GM18517 (cell line): ENCODE results near the gene HLA-B.
"Not testable (repeated sequence)": the region's sequence is repeated elsewhere in the genome, so short reads cannot be mapped to it uniquely, and the experiment has no call there.

Experiments used
- ATAC-seq: cut with Tn5 transposase; IDR thresholded peaks from one replicate; pipeline ENCODE4 v1.9.1; 2021; ENCODE audit warnings: mild to moderate bottlenecking, moderate library complexity; ENCODE audit not compliant: unreplicated experiment

Gene HLA-B

DNA sequence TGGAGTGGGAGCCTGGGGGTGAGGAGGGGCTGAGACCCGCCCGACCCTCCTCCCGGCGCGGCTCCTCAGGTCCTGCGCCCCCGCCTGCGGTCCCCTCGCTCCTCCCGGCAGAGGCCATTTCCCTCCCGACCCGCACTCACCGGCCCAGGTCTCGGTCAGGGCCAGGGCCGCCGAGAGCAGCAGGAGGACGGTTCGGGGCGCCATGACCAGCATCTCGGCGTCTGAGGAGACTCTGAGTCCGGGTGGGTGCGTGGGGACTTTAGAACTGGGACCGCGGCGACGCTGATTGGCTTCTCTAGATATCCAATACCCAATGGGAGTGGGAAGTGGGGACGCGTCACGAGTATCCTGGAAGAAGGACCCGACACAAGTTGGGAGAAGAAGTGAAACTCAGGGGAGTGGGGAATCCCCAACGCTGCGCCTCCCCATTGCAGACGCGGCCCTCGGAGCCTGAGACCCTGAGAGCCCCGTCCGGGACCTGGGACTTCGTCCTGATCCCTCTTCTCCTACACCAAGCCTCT lies at the start of gene HLA-B:
TSS of gene HLA-B (minus strand) at position 234 of the 521 bp plus-strand sequence. CDS start at position 213, 21 bp downstream.
- peak; percentile 80 for ATAC-seq

DNA sequence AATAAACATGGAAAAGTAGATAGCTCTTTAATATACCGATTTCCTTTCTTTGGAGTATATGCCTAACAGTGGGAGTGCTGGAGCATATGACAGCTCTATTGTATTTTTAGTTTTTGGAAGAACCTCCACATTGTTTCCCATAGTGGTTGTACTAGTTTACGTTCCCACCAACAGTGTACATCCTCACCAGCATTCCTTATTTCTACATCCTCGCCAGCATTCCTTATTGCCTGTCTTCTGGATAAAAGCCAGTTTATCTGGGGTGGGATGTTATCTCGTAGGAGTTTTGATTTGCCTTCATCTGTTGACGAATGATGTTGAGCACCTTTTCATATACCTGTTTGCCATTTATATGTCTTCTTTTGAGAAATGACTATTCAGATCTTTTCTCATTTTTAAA lies 49.0 kb upstream of the HLA-B start:
- ATAC-seq = no peak

DNA sequence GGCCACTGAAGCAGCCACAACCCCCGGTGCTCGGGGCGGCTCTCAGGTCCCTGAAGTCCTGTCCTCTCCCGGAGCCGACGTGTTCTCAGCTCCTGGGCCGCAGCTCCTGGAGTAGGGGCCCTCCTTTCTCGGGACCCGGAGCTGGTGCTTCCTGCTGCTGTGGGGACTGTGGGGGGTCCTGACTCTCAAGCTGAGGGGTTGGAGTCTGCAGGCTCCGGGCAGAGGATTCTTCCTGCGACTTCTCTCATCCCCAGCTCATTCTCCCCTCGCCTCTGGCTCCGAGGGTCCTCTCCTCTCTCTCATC lies 47.0 kb upstream of the HLA-B start:
- not testable (repeated sequence) for ATAC-seq

DNA sequence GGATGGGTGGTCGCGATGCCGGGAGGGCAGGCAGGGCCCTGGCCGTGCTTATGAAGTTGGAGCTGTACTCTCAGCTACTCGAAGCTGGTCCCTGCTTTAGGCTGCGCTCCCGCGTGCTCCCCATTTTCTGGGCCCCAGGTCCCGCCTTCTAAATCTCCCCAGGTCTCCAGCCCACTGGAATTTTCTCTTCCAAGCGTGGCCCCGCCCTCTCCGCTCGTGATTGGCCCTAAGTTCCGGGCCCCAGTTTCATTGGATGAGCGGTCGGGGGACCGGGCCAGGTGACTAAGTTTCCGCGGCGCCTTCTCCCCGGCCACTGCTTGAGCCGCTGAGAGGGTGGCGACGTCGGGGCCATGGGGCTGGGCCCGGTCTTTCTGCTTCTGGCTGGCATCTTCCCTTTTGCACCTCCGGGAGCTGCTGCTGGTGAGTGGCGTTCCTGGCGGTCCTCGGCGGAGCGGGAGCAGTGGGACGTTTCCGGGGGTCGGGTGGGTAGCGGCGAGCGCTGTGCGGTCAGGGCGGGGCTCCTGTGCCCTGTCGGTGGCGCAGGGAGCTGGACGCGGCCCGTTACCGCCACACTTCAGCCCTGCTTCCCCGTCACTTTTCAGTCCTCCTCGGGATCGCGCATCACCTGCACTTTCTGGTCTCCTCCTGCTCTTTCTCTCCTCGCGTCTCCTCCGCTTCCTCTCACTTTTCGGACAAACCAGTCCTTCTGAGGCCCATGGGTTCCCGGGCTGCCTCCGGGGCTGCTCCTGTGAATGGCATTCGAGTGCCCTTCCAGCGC lies 46.5 kb upstream of the HLA-B start, which contains the start of gene MICA:
TSS of gene MICA (plus strand) at position 313 of the 778 bp plus-strand sequence. CDS start at position 351, 38 bp downstream.
- no peak for ATAC-seq

DNA sequence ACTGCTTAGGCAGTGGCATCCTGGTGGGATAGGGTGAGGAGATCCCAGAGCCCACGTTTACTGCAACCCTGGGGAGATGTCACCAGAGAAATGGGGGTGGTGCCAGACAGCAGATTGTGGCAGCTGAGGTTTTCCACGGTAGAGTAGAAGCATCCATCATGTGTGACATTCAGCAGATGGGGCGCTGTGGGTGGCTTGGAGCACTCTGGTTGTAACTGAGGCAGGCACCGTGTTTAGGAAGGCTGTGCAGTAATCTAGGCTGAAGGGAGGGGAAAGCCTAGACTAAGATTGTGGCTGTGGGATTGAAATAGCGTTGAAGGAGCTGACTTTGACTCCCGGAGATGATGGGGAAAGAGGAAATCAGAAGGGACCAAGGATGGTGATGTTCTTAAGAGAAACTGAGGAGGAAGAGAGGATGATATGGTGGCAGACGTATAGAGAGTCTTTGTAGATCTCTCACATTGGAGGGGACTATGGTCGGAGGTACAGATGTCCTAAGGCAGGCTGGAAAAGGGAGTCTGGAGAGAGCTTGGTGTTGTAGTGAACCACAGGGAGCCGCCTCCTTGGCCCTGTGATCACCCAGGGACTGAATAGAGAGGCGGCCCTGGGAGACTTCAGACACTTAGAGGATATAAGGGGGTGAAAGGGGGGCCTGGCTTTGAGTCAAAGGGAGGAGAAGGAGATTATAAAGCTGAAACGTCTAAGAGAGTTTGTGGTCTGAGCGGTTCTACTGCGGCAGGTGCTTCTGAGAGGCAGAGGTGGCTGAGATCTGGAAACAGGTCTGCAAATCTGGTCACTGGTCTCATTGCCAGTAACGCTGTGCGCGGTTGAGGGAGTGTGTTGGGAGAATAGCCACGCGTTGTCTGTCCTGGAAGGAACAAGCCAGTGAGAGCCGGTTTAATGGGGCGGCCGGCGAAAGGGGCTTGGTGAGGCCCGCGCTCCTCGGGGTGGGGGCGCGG lies 45.6 kb upstream of the HLA-B start:
- no peak for ATAC-seq

DNA sequence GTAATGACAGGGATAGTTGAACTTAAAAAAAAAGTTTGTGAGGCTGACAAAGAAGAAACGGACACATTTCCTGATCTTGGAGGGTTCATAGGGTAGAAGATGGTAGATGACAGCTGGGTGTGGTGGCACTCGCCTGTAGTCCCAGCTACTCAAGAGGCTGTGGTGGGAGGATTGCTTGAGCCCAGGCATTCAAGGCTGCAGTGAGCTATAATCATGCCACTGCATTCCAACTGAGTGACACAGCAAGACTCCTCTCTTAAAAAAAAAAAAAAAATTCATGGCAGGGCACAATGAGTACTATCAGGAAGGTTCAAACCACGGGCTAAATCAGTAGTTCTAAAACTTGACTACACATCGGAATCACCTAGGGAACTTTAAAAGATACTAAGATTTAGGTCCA lies 44.4 kb upstream of the HLA-B start:
- ATAC-seq = no peak

DNA sequence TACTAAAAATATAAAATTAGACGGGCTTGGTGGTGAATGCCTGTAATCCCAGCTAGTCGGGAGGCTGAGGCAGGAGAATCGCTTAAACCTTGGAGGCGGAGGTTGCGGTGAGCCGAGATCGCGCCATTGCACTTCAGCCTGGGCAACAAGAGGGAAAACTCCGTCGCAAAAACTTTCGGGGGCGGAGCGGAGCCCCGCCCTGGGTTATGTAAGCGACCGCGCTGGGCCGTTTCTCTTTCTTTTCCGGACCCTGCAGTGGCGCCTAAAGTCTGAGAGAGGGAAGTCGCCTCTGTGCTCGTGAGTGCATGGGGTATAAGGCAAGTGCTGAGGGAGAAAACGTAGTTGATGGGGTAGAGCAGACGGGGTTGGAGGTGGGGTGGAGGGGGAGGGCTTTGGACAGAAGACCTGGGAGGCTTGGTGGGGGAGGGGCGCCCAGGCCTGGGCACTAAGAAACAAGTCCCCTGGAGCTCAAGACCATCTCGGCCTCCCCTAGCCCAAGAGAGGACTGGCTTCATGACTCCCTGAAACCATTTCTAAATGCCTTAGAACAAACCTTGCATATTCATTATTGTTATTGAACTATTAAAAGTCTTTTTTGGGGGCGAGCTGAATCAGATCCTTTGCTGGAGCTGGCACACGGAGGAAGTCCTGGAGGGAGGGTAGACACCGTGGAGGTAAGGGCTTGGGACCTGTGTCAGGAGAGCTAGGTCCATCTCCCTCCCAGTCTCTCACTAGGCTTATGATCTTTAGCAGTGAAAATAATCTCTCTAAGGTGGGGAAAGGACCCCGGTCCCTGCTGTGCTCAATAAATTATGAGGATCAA lies 43.7 kb upstream of the HLA-B start:
- ATAC-seq = no peak

DNA sequence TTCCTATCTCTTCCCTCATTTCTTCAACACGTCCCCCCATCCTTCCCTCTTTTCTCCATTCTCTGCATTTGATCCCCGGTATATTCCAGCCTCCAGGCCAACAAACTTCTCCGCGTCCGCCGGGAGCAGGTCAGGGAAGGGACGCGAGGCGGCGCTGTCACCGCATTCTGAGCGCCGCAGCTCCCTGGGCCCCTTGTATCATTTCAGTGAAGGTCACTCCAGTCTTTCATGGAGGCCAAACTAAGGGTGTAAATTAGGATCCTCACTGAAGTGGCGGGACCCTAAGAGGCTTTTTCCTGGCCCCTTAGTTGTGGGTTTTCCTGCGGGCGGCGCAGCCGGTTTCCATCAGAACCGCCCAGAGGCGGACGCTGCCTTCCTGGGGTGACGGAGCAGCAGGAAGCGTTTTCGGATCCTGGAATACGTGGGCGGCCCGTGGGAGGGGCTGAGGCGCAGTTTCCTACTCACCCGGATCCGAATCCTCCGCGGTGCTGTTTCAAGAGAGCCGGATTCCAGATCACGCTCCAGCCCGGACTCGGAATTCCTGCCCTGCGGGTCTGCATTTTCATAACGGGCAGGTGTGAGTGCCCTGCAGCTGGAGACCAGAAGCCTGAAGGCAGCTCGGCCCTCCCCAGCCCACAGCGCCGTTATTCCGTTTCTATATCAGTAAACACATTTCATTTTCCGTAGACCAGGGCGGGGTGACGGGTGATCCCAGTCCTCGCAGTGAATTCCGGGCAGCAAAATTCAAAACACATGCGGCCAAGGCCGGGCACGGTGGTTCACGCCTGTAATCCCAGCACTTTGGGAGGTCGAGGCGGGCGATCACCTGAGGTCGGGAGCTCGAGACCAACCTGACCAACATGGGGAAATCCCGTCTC lies 42.8 kb upstream of the HLA-B start:
- ATAC-seq = no peak

DNA sequence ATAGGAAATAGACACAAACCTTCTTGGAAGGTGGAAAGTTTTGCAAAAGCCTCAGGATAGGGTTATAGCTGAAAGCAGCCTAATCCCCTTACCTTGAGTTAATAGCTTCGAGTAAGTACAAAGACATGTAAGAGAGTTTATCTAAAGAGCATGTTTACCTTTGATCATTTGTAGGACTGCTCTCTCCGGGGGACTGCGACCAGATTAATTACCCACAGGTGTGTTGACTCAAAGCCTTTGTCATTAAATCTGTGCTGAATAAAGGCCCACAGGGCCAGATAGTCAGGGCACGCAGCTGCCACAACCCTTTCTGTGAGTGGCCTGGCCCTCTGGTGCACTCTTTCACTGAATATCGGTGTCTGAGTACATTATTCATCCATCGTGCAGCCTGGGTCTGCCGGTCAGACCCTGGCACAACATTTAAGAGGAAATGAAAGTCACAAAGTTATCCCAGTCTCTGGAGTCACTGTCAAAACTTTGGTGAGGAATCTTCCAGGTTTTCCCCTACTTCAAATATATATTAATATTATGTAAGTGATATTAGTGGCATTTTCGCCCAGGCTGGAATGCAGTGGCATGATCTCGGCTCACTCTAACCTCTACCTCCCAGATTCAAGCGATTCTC lies 41.0 kb upstream of the HLA-B start:
- ATAC-seq = no peak

DNA sequence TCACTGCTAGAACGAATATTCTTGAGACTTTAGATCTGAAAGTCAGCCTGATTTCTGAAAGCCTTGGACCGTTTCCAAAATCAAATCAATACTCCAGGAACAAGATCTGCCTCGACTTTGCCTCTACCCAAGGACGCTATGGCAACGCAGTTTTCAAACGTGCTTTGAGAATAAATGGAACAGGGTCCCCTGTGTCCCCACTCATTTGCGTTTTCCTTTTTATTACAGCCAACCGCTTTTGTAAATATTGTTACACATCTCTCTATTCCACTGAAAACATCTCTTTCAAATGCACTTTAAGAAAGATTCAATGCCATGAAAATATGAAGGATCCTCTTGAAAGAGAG lies 40.1 kb upstream of the HLA-B start:
- not testable (repeated sequence) for ATAC-seq

DNA sequence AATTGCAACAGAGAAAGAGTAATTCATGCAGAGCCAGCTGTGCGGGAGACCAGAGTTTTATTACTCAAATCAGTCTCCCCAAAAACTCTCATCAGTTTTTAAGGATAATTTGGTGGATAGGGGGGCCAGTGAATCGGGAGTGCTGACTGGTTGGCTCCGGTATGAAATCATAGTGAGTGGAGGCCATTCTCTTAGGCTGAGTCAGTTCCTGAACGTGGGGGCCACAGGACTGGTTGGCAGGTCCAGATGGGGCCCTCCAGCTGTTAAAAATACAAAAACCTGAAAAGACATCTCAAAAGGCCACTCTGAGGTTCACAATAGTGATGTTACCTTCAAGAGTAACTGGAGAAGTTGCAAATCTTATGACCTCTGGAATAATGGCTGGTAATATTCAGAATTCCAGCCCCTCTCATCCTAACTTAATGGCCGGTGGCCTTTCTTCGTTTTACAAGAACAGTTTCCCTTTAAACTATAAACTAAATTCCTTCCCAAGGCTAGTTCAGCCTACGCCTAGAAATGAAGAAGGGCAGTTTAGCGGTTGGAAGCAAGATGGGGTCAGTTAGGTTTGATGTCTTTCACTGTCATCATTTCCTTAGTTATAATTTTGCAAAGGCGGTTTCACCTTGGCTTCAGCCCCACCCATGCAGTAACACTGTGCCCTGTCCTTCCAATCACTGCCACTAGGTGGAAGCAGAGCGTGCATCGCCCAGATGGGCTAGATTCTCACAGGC lies 39.6 kb upstream of the HLA-B start:
- no peak for ATAC-seq

DNA sequence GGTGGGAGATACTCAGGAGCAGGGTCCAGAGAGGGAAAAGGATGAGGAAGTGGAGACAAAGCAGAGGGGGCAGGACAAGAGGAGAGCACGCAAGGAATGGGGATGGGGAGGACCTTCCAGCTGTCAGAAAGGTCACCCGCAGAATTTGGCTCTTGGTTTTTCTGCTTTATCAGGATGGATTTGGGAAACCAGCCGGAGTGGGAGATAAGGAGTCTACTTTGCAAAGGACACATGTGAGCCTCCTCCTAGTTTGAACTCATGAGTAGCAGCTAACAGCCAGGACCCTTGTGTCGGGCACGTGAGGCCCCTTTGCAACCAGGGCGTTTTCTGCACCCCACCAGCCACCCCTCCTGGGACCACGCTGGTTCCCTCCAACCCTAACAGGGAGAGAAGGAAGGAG lies 38.9 kb upstream of the HLA-B start:
- no peak for ATAC-seq

DNA sequence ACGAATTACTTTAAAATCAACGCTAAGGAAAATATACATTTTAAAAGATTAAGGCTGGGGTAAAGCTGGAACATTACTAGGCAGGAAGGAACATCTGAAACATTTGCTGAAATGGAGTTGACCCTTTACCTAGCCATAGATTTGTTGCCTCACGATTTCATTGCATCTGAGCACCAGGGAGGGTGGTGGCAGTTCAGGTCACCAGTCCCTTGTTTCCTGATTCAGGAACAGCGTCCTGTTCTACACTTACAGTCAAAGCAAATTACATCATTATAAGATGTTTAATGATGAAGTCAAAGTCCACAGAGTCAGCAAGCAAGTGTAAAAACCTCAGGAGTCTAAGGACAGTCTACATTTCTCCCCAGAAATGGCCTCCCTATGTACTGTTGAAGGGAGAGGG lies 37.4 kb upstream of the HLA-B start:
- ATAC-seq = no peak

DNA sequence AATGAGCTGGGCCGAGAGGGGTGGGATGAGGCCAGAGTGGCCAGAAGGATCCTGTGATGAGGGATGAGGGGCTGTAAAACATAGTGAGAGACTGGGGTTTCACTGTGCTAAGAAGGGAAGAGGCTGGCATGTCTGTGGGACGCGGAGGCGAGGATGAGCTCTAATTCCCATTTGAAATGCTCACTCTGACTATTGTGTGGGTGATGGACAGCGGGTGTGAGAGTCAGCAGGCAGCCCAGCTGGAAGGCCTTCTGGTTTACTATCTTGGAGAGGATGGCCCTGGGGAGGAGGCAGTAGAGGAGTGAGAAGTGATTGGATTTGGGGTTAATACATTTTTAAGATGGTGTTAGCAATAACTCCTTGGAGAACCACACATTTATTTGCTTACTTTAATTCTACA lies 37.0 kb upstream of the HLA-B start:
- no peak for ATAC-seq

DNA sequence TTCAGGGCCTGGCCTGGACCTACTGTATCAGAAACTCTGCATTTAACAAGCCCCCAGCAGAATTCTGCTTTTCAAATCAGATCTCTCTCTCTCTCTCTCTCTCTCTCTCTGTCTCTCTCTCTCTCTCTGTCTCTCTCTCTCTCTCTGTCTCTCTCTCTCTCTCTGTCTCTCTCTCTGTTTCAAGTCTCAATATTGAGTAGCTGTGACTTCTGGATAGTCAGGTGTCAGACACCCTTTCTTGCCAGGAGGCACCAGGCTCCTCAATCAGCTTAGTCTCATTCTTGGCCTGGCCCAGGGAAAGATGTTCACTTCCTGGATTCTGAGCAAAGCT lies 32.8 kb upstream of the HLA-B start:
- not testable (repeated sequence) for ATAC-seq

DNA sequence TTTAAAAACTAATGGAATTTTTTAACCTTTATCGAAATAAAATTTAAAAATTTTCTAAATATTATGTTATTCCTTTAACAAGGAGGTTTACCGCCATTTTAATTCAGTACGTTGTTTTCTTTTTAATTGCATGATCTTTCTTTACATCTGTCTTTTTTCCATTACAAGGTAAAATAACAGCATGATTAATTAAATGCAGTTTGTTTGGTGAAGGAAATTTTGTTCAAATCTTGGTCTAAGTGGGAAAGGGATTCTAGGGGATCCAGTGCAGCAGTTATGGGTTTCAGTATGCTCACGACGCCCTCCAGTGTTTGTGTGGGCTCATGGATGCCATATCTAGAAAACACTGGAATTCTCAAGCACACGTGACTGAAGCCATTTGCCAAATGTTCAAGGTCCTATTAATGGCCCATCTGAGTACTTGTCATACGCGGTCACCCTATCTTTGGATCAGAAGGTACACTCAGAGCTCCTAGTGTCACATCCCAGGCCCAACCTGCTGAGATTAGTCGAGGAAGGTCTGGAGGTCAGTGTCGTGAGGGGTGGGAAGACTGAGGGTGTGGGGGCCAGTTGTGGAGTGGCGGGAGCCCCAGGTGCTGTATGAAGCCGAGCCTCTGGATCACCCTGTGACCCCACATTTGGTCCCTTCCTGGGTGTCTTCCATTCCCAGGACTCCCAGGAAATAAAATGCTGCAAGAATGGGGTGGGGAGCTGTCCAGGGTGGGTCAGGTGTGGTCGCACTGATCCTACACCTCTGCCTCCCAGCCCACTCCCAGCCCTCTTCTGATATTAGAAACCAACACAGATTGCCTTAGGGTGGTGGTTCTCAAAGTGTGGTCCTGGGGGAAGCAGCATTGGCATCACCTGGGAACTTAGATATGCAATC lies 32.2 kb upstream of the HLA-B start:
- not testable (repeated sequence) for ATAC-seq

DNA sequence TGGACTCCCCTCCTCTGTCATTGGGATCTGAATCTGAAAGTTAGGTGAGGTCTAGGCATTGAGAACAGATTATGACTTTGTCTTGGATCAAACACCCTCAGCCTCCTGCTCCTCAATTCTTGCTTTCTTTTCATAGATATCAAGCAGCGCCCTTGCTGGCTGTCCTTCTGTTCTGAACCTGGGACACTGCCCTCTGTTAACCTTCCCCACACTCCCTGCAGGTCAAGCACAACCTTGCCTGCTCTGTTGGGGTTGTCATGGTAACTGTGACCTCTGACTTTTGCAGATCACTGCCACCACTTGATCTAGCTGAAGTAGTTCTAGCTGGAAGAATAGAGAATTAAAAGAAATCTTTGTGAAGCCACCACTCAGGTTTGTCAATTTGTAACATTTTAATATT lies 30.0 kb upstream of the HLA-B start:
- ATAC-seq = no peak

DNA sequence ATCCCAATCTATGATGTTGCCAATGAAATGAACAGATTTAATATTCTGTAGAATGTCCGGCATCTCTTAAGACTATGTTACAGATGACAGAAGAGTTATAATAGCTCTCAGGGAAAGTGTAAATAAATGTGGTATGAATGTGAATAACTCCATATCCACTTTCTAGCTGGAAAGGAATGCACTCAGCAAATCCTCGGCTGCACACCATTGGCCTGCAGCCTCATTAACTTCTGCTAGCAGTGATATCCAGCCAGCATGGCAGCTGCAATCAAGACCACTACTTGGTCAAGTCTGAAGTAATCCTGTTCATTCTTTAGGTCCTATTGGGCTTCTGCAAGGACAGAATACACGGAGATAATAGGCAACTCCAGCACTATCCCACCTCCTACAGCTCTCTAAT lies 29.1 kb upstream of the HLA-B start:
- no peak for ATAC-seq
